Stimulated activated CD4-positive, alpha-beta T cell treated with anti-CD3 and anti-CD28 coated beads, Interleukin-1b, Interleukin-23, amount 100 ng/mL, for 48 hours (primary cell): ENCODE results near the gene MLXIPL.
A peak's percentile ranks its signal among the peaks of the same experiment; 100 is the strongest.
"Not testable (repeated sequence)": the region's sequence is repeated elsewhere in the genome, so short reads cannot be mapped to it uniquely, and the experiment has no call there.

ENCODE experiments used
- DNase-seq: peaks from one replicate; pipeline ENCODE4 v3.0.0-alpha.2; 2020

MLXIPL gene

GRCh38 chr7:73623798-73624668 lies at the start of gene MLXIPL:
Gene MLXIPL, minus strand, starts transcription at chr7:73624522. Its CDS starts 30 bp downstream, at chr7:73624492.
- DNase-seq: peak; percentile 66

GRCh38 chr7:73671857-73672445 lies 47.6 kb upstream of the MLXIPL start:
- DNase-seq: no peak

- DNase-seq: no peak
Measured at GRCh38 chr7:73671322-73671661, 47.0 kb upstream of the MLXIPL start.

GRCh38 chr7:73669858-73670385 lies 45.6 kb upstream of the MLXIPL start:
- DNase-seq: no peak

GRCh38 chr7:73669288-73669701 lies 45.0 kb upstream of the MLXIPL start:
- DNase-seq: no peak

- no peak for DNase-seq
Measured at GRCh38 chr7:73668886-73669230, 44.5 kb upstream of the MLXIPL start.

GRCh38 chr7:73668103-73668885 lies 44.0 kb upstream of the MLXIPL start:
- DNase-seq: no peak

- peak; percentile 90 for DNase-seq
Measured at GRCh38 chr7:73667344-73668102, 43.2 kb upstream of the MLXIPL start, which contains the start of gene VPS37D. Gene VPS37D, plus strand, starts transcription at chr7:73667831. Its CDS starts 128 bp downstream, at chr7:73667959.

GRCh38 chr7:73663033-73663432 lies 38.7 kb upstream of the MLXIPL start:
- no peak for DNase-seq

GRCh38 chr7:73660594-73660993 lies 36.3 kb upstream of the MLXIPL start:
- not testable (repeated sequence) for DNase-seq

GRCh38 chr7:73659983-73660382 lies 35.7 kb upstream of the MLXIPL start:
- DNase-seq: no peak

- not testable (repeated sequence) for DNase-seq
Measured at GRCh38 chr7:73655309-73655708, 31.0 kb upstream of the MLXIPL start.

GRCh38 chr7:73652541-73652949 lies 28.2 kb upstream of the MLXIPL start:
- DNase-seq: no peak

GRCh38 chr7:73650524-73650923 lies 26.2 kb upstream of the MLXIPL start:
- no peak for DNase-seq

GRCh38 chr7:73649576-73649975 lies 25.3 kb upstream of the MLXIPL start:
- no peak for DNase-seq

- no peak for DNase-seq
Measured at GRCh38 chr7:73648593-73649332, 24.4 kb upstream of the MLXIPL start.

GRCh38 chr7:73647725-73648592 lies 23.6 kb upstream of the MLXIPL start:
- DNase-seq: no peak

- DNase-seq: no peak
Measured at GRCh38 chr7:73646785-73647724, 22.7 kb upstream of the MLXIPL start.

GRCh38 chr7:73645643-73646174 lies 21.4 kb upstream of the MLXIPL start:
- no peak for DNase-seq
